HG02973 (cell line): ENCODE data around the gene MTFP1.
"Not testable (repeated sequence)": the region's sequence is repeated elsewhere in the genome, so short reads cannot be mapped to it uniquely, and the experiment has no call there.

Source experiments
- ATAC-seq: cut with Tn5 transposase; IDR thresholded peaks from one replicate; pipeline ENCODE4 v1.9.1; 2021; ENCODE audit warnings: moderate library complexity; ENCODE audit not compliant: unreplicated experiment

The MTFP1 gene

GRCh38 chr22:30425616-30426387 lies at the start of gene MTFP1:
MTFP1 (plus strand) TSS chr22:30425768; CDS start chr22:30425880, 112 bp downstream.
- no peak for ATAC-seq

- no peak for ATAC-seq
These were observed 45.6 kb upstream of the MTFP1 start for GRCh38 chr22:30380011-30380410.

- no peak for ATAC-seq
These were observed 44.3 kb upstream of the MTFP1 start for GRCh38 chr22:30381264-30381663.

GRCh38 chr22:30382340-30382739 lies 43.2 kb upstream of the MTFP1 start:
- ATAC-seq: no peak

GRCh38 chr22:30383061-30383460 lies 42.5 kb upstream of the MTFP1 start:
- ATAC-seq: no peak

GRCh38 chr22:30385942-30386341 lies 39.6 kb upstream of the MTFP1 start:
- ATAC-seq: no peak

GRCh38 chr22:30386608-30386959 lies 39.0 kb upstream of the MTFP1 start:
- ATAC-seq: no peak

GRCh38 chr22:30386960-30387827 lies 38.4 kb upstream of the MTFP1 start, which contains the start of gene RNF215:
RNF215 (minus strand) TSS chr22:30387411; CDS start chr22:30387313, 98 bp downstream.
- ATAC-seq: peak; percentile 68

GRCh38 chr22:30390974-30391691 lies 34.4 kb upstream of the MTFP1 start:
- ATAC-seq: no peak

GRCh38 chr22:30392661-30393321 lies 32.8 kb upstream of the MTFP1 start:
- no peak for ATAC-seq

- no peak for ATAC-seq
These were observed 32.3 kb upstream of the MTFP1 start for GRCh38 chr22:30393322-30393680.

GRCh38 chr22:30393885-30394284 lies 31.7 kb upstream of the MTFP1 start:
- ATAC-seq: no peak

- ATAC-seq: no peak
These were observed 28.5 kb upstream of the MTFP1 start, which contains the start of gene SEC14L2 for GRCh38 chr22:30396871-30397655. SEC14L2 (plus strand) TSS chr22:30397018; CDS start chr22:30397117, 99 bp downstream.

- ATAC-seq: no peak
These were observed 27.6 kb upstream of the MTFP1 start for GRCh38 chr22:30397656-30398635.

GRCh38 chr22:30398685-30399680 lies 26.6 kb upstream of the MTFP1 start:
- no peak for ATAC-seq

- no peak for ATAC-seq
These were observed 25.9 kb upstream of the MTFP1 start for GRCh38 chr22:30399718-30400117.

GRCh38 chr22:30400159-30400558 lies 25.4 kb upstream of the MTFP1 start:
- ATAC-seq: no peak

GRCh38 chr22:30401024-30401423 lies 24.5 kb upstream of the MTFP1 start:
- not testable (repeated sequence) for ATAC-seq
